Measurements from ENCODE around the gene HS3ST4.

Gene HS3ST4

DNA sequence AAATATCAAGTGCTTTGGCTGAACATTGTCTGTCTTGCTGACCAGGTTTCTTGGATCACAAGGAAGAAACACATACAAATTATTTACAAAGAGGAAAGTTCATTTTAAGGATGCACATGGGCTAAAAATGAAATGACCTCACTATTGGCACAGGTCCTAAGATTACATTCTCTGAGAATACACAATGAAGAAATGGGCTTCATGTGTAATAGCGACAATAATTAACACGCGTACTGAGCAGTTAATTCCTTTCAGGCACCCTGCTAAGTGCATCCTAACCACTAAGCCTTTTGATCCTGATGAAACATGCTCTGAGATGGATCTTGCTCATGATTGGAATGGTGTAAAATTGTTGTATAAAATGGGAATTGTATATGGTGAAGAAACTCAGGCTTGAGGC lies 429.0 kb downstream of the HS3ST4 start:
- no peak for DNase-seq

GRCh38 chr16:26128296-26128695 lies 436.5 kb downstream of the HS3ST4 start:
- DNase-seq = no peak

GRCh38 chr16:26129997-26130396 lies 438.2 kb downstream of the HS3ST4 start:
- DNase-seq = no peak

DNA sequence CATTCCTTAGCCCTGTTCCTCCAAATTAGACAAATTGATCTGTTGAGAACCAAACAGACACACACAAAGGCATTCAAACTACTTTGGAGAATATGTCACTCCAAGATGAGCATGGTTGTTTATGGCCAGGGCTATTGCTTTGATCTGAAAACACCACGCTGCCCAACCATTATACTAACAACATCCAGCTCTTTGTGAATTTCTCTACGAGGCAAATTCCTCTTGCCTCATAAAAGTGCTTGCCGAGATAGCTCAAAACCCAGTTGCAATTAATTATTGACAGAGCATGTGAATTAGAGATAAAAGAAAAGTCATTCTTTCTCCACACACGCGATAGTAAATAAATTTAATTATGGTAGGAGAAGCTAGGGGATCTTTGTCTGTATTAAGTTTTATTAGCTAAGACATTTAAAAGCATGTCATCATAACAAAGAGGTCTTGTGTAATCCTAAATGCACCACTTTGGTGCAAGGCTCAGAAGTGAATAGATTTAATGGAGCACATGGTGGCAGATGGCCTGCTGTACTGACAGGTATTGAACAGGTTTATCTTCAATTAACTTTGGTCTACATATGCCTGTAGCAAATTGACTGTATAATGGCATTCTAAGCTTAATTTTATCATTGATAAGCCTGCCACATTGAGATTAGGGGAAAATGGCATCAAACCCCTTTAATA lies 441.8 kb downstream of the HS3ST4 start:
- DNase-seq = no peak

DNA sequence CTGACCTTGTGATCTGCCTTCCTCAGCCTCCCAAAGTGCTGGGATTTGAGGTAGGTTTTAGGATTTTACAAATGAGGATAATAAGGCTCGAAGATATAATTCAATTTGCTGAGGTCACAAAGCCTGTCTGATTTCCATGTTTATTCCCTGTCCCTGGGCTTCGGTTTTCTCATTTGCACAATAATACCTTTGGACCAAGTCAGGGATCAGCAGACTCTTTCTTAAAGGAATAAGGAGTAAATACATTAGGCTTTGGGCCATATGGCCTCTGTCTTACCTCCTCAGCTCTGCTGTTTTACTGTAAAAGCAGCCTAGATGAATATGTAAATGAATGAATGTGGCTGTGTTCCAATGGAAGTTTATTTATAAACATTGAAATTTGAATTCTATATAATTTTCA lies 442.8 kb downstream of the HS3ST4 start:
- no peak for DNase-seq

- no peak for DNase-seq
These were observed 446.2 kb downstream of the HS3ST4 start for GRCh38 chr16:26137956-26138355.

- no peak for DNase-seq
These were observed 447.3 kb downstream of the HS3ST4 start for GRCh38 chr16:26139091-26139490.

DNA sequence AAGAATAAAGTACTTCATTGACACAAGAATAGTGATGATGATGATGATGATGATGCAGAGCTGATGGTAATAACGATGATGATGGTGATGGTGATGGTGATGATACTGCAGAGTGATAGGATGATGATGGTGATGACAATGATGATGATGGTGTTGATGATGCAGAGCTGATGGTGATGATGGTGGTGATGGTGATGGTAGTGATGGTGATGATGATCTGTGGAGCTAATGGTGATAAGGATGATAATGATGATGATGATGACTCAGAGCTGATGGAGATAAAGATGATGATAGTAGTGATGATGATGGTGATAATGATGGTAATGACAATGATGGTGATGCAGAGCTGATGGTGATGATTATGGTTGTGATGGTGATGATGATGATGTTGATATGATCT lies 448.1 kb downstream of the HS3ST4 start:
- no peak for DNase-seq

GRCh38 chr16:26149364-26150190 lies 457.8 kb downstream of the HS3ST4 start:
- no peak for DNase-seq

- DNase-seq = no peak
These were observed 463.5 kb downstream of the HS3ST4 start for GRCh38 chr16:26155221-26155620.

GRCh38 chr16:26157319-26157718 lies 465.6 kb downstream of the HS3ST4 start:
- no peak for DNase-seq

DNA sequence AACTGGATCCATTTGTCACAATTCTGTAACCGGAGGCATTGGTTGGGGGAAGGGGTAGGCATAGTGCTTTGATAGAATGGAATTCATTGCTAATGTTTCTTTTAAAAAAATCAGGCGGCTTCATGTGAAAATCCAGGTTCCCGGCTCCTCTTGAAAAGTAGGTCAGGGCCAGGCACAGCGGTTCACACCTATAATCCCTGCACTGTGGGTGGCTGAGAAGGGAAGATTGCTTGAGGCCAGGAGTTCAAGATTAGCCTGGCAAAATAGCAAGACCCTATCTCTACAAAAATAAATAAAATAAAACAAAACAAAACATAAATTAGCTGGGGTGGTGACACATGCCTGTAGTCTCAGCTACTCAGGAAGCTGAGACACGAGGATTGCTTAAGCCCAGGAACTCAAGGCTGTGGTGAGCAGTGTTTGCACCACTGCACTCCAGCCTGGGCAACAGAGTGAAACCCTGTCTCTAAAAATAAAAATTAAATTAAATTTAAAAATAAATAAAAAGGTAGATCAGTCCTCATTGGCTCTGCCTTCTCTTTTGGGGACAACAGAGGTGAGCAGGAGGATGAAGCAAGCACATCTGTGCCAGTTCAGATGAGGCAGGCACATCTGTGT lies 466.5 kb downstream of the HS3ST4 start:
- no peak for DNase-seq

DNA sequence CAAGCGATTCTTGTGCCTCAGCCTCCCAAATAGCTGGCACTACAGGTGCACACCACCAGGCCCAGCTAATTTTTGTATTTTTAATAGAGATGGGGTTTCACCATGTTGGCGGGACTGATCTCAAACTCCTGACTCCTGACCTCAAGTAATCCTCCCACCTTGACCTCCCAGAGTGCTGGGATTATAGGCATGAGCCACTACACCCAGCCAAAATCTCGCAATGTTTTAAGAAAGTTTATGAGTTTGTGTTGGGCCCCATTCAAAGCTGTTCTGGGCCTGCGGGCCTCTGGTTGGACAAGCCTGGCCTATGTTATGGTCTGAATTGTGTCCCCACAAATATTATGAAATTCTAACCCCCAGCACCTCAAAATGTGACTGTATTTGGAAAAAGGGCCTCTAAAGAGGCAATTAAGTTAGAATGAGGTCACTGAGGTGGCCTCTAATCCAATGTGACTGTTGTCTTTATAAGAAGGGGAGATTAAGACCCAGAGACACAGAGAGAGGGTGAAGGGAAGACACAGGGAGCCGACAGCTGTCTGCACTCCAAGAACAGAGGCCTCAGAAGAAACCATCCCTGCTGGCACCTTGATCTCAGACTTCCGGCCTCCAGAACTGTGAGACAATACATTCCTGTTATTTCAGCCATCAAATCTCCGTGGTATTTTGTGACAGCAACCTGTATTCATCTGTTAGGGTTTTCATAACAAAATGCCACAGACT lies 469.9 kb downstream of the HS3ST4 start:
- DNase-seq = no peak

DNA sequence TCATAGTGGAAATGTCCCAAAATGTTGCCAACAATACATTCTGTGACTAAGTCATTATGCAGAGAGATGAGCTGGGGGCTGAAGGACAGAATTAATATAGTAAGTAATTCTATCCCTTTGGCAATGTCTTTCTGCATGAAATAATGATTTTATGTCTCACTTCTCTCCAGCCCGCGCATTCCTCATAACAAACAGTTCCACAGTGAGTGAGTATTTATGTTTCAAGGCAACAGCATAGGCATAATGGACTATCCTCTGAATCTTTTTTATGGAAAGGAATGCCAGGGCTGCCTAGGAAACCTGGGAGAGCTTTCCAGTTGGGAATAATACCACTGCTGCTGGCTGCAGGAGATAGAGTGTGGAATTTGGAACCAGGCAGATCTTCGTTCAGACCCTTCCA lies 477.7 kb downstream of the HS3ST4 start:
- no peak for DNase-seq

- DNase-seq = no peak
These were observed 484.2 kb downstream of the HS3ST4 start for GRCh38 chr16:26175944-26176343.

- DNase-seq = no peak
These were observed 485.7 kb downstream of the HS3ST4 start for GRCh38 chr16:26177438-26177837.

GRCh38 chr16:26178298-26178697 lies 486.5 kb downstream of the HS3ST4 start:
- DNase-seq = no peak

GRCh38 chr16:26186091-26186615 lies 494.4 kb downstream of the HS3ST4 start:
- DNase-seq = no peak

Measured in OCI-M1 (cell line).